ENCODE measurements around the gene H19.

Gene H19

GRCh38 chr11:1952806-1953482 is 44.7 kb downstream of the H19 start:
- no peaks in the 10 kb centered on the region for H3K4me1 ChIP-seq
- no peak for TF ChIP-seq Cebpa-rat (IDR thresholded peaks at IDR 0.05)
- H3K27me3 ChIP-seq, result no peaks in the 10 kb centered on the region
- H3K4me3 ChIP-seq, result no peak overlapping the region
- no peak overlapping the region for H3K27ac ChIP-seq
- no peak overlapping the region for H3K9ac ChIP-seq
- no peaks in the 10 kb centered on the region for H3K36me3 ChIP-seq
- H3K4me2 ChIP-seq, result no peak overlapping the region
- H3K9me3 ChIP-seq (replicated peaks in 1 of 11), result no peaks in the 10 kb centered on the region
- no peaks in the 10 kb centered on the region for H4K20me1 ChIP-seq

- Histone ChIP-seq H3K27ac (no peak overlapping the region), H4K20me1 (no peaks in the 10 kb centered on the region), H3K9me3 (replicated peaks in 1 of 11) (no peaks in the 10 kb centered on the region), H3K4me1 (no peaks in the 10 kb centered on the region), H3K36me3 (no peaks in the 10 kb centered on the region), H3K4me3 (no peak overlapping the region), H3K9ac (no peak overlapping the region), H3K27me3 (no peaks in the 10 kb centered on the region), H3K4me2 (no peak overlapping the region)
- TF ChIP-seq Cebpa-rat (IDR thresholded peaks at IDR 0.05), result no peak
Measured at GRCh38 chr11:1949922-1950321, 47.7 kb downstream of the H19 start.

GRCh38 chr11:1949302-1949701 is 48.3 kb downstream of the H19 start:
- Histone ChIP-seq H3K27ac (no peak overlapping the region), H3K36me3 (no peaks in the 10 kb centered on the region), H3K9me3 (replicated peaks in 1 of 11) (no peaks in the 10 kb centered on the region)

GRCh38 chr11:1948389-1948788 is 49.3 kb downstream of the H19 start:
- TF ChIP-seq Cebpa-rat (IDR thresholded peaks at IDR 0.05), result no peak
- Histone ChIP-seq H4K20me1 (no peaks in the 10 kb centered on the region), H3K36me3 (no peaks in the 10 kb centered on the region), H3K27ac (no peak overlapping the region), H3K4me2 (no peak overlapping the region), H3K27me3 (no peaks in the 10 kb centered on the region), H3K9ac (no peak overlapping the region), H3K4me3 (no peak overlapping the region), H3K9me3 (replicated peaks in 1 of 11) (no peaks in the 10 kb centered on the region), H3K4me1 (peaks cover 0 to 10% (median 7%) of the 10 kb centered on the region in 10 experiments; a peak in 13 of 20 replicates)

More at GRCh38 chr11:1949302-1949701, 48.3 kb downstream of the H19 start:
- Histone ChIP-seq H3K4me2 (no peak overlapping the region), H3K27me3 (no peaks in the 10 kb centered on the region), H3K4me3 (no peak overlapping the region), H4K20me1 (no peaks in the 10 kb centered on the region), H3K4me1 (peaks cover 0 to 1% (median 0%) of the 10 kb centered on the region in 10 experiments; a peak in 3 of 20 replicates), H3K9ac (no peak overlapping the region)
- TF ChIP-seq Cebpa-rat (IDR thresholded peaks at IDR 0.05), result no peak

- no peaks in the 10 kb centered on the region for H3K36me3 ChIP-seq
- peaks cover 0 to 12% (median 8%) of the 10 kb centered on the region in 10 experiments; a peak in 13 of 20 replicates for H3K4me1 ChIP-seq
- TF ChIP-seq Cebpa-rat (IDR thresholded peaks at IDR 0.05), result no peak
- no peak overlapping the region for H3K4me2 ChIP-seq
- no peak overlapping the region for H3K27ac ChIP-seq
- no peak overlapping the region for H3K9ac ChIP-seq
- H3K27me3 ChIP-seq, result no peaks in the 10 kb centered on the region
- H3K4me3 ChIP-seq, result no peak overlapping the region
- no peaks in the 10 kb centered on the region for H4K20me1 ChIP-seq
- H3K9me3 ChIP-seq (replicated peaks in 1 of 11), result no peaks in the 10 kb centered on the region
Measured at GRCh38 chr11:1947592-1948237, 49.9 kb downstream of the H19 start.

- peaks cover 0 to 19% (median 15%) of the 10 kb centered on the region in 10 experiments; a peak in 13 of 20 replicates for H3K4me1 ChIP-seq
- TF ChIP-seq Cebpa-rat (IDR thresholded peaks at IDR 0.05), result no peak
- H3K36me3 ChIP-seq, result no peaks in the 10 kb centered on the region
- no peak within 1 kb of the TSS for H3K4me2 ChIP-seq
- H3K27ac ChIP-seq, result no peak within 1 kb of the TSS
- H3K9me3 ChIP-seq (replicated peaks in 1 of 11), result no peaks in the 10 kb centered on the region
- H4K20me1 ChIP-seq, result no peaks in the 10 kb centered on the region
- no peak within 1 kb of the TSS for H3K4me3 ChIP-seq
- no peaks in the 10 kb centered on the region for H3K27me3 ChIP-seq
- no peak within 1 kb of the TSS for H3K9ac ChIP-seq
Measured at GRCh38 chr11:1946812-1947484, 50.7 kb downstream of the H19 start, which contains the start of gene MRPL23. TSS of gene MRPL23 (plus strand) at chr11:1947332. CDS start at chr11:1947363, 31 bp downstream.

All from BLaER1 treated with 17β-estradiol and CSF1 and Interleukin-3, amounts not matched to agents 10 nM and 100 nM (cell line).